WTC11 (cell line): ENCODE data around the gene ADSL. TPM values are rescaled to one million over a fixed set of nuclear protein-coding genes. Genes with fewer than 3 reads are reported as not detected.

Experiments
- ATAC-seq: fragments of 200-7000 bp; cut with Tn5 transposase; 2 replicates; pipeline ENCODE4 v1.10.0; 2021; ENCODE audit warnings: mild to moderate bottlenecking, moderate library complexity
- CTCF ChIA-PET: fragments of 300-600 bp; sonication (Branson Sonifier 250); formaldehyde crosslinking; loops from one replicate; lab custom pipeline; 2021; ENCODE audit warnings: antibody characterized with exemption; lab: Charles Lee
- POLR2A ChIA-PET: fragments of 350-600 bp; sonication (Branson Sonifier 250); formaldehyde crosslinking; loops from one replicate; lab custom pipeline; 2021; ENCODE audit warnings: antibody characterized with exemption; lab: Charles Lee
- DNase-seq: peaks from one replicate; pipeline ENCODE4 v3.0.0; 2021; ENCODE audit warnings: low spot score
- H3K27ac Mint-ChIP-seq: 2 replicates; pipeline ENCODE4 v1.8.0; 2021; ENCODE audit warnings: mixed read lengths
- H3K27me3 Mint-ChIP-seq: 2 replicates; pipeline ENCODE4 v1.8.0; 2021; ENCODE audit warnings: low read depth, mild to moderate bottlenecking, moderate library complexity, mixed read lengths
- H3K36me3 Mint-ChIP-seq: 2 replicates; pipeline ENCODE4 v1.8.0; 2021; ENCODE audit warnings: mixed read lengths
- H3K4me1 Mint-ChIP-seq: 2 replicates; pipeline ENCODE4 v1.8.0; 2022; ENCODE audit warnings: mixed read lengths
- H3K4me3 Mint-ChIP-seq: 2 replicates; pipeline ENCODE4 v1.8.0; 2021; ENCODE audit warnings: mild to moderate bottlenecking, moderate library complexity, mixed read lengths
- H3K9me3 Mint-ChIP-seq: 2 replicates; pipeline ENCODE4 v1.8.0; 2021; ENCODE audit warnings: mixed read lengths
- CREM ChIP-seq: sonication (generic); formaldehyde crosslinking; IDR thresholded peaks from 2 replicates; pipeline ENCODE4 v1.8.1; 2022; ENCODE audit warnings: mild to moderate bottlenecking, missing genetic modification reagents, moderate library complexity
- ESRRA ChIP-seq: sonication (generic); formaldehyde crosslinking; IDR thresholded peaks from 2 replicates; pipeline ENCODE4 v1.8.1; 2022; ENCODE audit warnings: mild to moderate bottlenecking, missing genetic modification reagents, borderline replicate concordance
- FOXP1 ChIP-seq: sonication (generic); formaldehyde crosslinking; IDR thresholded peaks from 2 replicates; pipeline ENCODE4 v1.8.0; 2022; ENCODE audit warnings: missing genetic modification reagents, mild to moderate bottlenecking, moderate library complexity, borderline replicate concordance
- GRHL2 ChIP-seq: fragments of 250-450 bp; sonication (Bioruptor Pico); IDR thresholded peaks from 2 replicates; pipeline ENCODE4 v1.8.0; 2022; ENCODE audit warnings: mild to moderate bottlenecking, moderate library complexity; ENCODE audit not compliant: insufficient replicate concordance, severe bottlenecking
- JAZF1 ChIP-seq: fragments of 250-450 bp; sonication (Bioruptor Pico); IDR thresholded peaks from 2 replicates; pipeline ENCODE4 v1.9.0; 2021; ENCODE audit warnings: moderate library complexity, mild to moderate bottlenecking, inconsistent platforms
- NR1H2 ChIP-seq: sonication (generic); formaldehyde crosslinking; IDR thresholded peaks from 2 replicates; pipeline ENCODE4 v1.9.0; 2021; ENCODE audit warnings: mild to moderate bottlenecking, moderate library complexity, missing genetic modification reagents
- RORB ChIP-seq: fragments of 250-450 bp; sonication (Bioruptor Pico); IDR thresholded peaks from 2 replicates; pipeline ENCODE4 v1.9.0; 2021; ENCODE audit warnings: mild to moderate bottlenecking
- total RNA-seq: library from RNA; stranded (reverse); gene quantifications from 3 replicates; pipeline ENCODE4 v1.2.3, GENCODE V29; 2021
- TF ChIP-seq, protein P1 (sequence below): sonication (generic); formaldehyde crosslinking; IDR thresholded peaks from 2 replicates; pipeline ENCODE4 v1.8.0; 2022; ENCODE audit warnings: mild to moderate bottlenecking, missing genetic modification reagents
- TF ChIP-seq, protein P2 (sequence below): sonication (generic); formaldehyde crosslinking; IDR thresholded peaks from 2 replicates; pipeline ENCODE4 v1.8.0; 2023; ENCODE audit warnings: mild to moderate bottlenecking, missing genetic modification reagents
- TF ChIP-seq, protein P3 (sequence below): sonication (generic); formaldehyde crosslinking; IDR thresholded peaks from 2 replicates; pipeline ENCODE4 v1.8.0; 2022; ENCODE audit warnings: mild to moderate bottlenecking, missing genetic modification reagents
- TF ChIP-seq, protein P4 (sequence below): fragments of 250-450 bp; sonication (Bioruptor Pico); IDR thresholded peaks from 2 replicates; pipeline ENCODE4 v1.9.0; 2021; ENCODE audit warnings: moderate library complexity, mild to moderate bottlenecking, inconsistent platforms, borderline replicate concordance
- TF ChIP-seq, protein P5 (sequence below): sonication (generic); formaldehyde crosslinking; IDR thresholded peaks from 2 replicates; pipeline ENCODE4 v1.8.1; 2022; ENCODE audit warnings: mild to moderate bottlenecking, missing genetic modification reagents, moderate library complexity, borderline replicate concordance
- TF ChIP-seq, protein P6 (sequence below): sonication (generic); formaldehyde crosslinking; IDR thresholded peaks from 2 replicates; pipeline ENCODE4 v1.8.1; 2023; ENCODE audit warnings: mild to moderate bottlenecking, missing genetic modification reagents, moderate library complexity
- TF ChIP-seq, protein P7 (sequence below): fragments of 250-450 bp; sonication (Bioruptor Pico); IDR thresholded peaks from 2 replicates; pipeline ENCODE4 v1.8.0; 2021; ENCODE audit warnings: mild to moderate bottlenecking
- TF ChIP-seq, protein P8 (sequence below): fragments of 250-450 bp; sonication (Bioruptor Pico); conservative IDR thresholded peaks from 2 replicates; pipeline ENCODE4 v1.9.0; 2021; ENCODE audit warnings: mild to moderate bottlenecking
- TF ChIP-seq, protein P9 (sequence below): sonication (generic); formaldehyde crosslinking; conservative IDR thresholded peaks from 2 replicates; pipeline ENCODE4 v1.8.1; 2023; ENCODE audit warnings: mild to moderate bottlenecking, low read depth, missing genetic modification reagents, moderate library complexity

The ADSL gene
- total RNA-seq, 1 experiment from 2014 or later = 154 TPM

DNA sequence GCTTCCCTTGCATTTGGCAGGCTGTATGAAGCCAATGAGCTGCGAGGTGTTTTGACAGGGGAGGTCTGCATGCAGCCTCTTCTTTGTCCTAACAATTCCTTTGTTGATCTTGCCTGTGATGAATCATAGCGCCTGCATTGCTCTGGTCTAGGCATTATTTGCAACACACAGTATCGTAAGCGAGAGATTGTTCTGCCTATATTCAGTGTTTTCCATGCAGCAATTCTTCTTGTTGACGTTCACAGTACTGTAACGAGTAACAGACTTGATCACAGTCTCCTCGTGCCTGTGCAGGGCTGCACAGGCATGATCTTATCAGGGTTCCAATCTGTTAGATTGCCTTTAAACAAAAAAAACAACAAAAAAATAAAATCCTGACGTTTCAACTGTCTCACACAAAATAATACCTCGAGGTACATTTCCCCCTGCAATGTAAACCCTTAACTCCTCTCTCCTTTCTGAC is 13.9 kb upstream of the ADSL start (continued):
- TF ChIP-seq CREM = no peak
- no peak for TF ChIP-seq FOXP1 (CRISPR knock-in tag)
- TF ChIP-seq, protein P1, sequence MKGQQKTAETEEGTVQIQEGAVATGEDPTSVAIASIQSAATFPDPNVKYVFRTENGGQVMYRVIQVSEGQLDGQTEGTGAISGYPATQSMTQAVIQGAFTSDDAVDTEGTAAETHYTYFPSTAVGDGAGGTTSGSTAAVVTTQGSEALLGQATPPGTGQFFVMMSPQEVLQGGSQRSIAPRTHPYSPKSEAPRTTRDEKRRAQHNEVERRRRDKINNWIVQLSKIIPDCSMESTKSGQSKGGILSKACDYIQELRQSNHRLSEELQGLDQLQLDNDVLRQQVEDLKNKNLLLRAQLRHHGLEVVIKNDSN (CRISPR knock-in tag) = no peak
- no peak for TF ChIP-seq JAZF1 (CRISPR knock-in tag)
- TF ChIP-seq, protein P2, sequence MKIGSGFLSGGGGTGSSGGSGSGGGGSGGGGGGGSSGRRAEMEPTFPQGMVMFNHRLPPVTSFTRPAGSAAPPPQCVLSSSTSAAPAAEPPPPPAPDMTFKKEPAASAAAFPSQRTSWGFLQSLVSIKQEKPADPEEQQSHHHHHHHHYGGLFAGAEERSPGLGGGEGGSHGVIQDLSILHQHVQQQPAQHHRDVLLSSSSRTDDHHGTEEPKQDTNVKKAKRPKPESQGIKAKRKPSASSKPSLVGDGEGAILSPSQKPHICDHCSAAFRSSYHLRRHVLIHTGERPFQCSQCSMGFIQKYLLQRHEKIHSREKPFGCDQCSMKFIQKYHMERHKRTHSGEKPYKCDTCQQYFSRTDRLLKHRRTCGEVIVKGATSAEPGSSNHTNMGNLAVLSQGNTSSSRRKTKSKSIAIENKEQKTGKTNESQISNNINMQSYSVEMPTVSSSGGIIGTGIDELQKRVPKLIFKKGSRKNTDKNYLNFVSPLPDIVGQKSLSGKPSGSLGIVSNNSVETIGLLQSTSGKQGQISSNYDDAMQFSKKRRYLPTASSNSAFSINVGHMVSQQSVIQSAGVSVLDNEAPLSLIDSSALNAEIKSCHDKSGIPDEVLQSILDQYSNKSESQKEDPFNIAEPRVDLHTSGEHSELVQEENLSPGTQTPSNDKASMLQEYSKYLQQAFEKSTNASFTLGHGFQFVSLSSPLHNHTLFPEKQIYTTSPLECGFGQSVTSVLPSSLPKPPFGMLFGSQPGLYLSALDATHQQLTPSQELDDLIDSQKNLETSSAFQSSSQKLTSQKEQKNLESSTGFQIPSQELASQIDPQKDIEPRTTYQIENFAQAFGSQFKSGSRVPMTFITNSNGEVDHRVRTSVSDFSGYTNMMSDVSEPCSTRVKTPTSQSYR (CRISPR knock-in tag) = no peak
- TF ChIP-seq, protein P3, sequence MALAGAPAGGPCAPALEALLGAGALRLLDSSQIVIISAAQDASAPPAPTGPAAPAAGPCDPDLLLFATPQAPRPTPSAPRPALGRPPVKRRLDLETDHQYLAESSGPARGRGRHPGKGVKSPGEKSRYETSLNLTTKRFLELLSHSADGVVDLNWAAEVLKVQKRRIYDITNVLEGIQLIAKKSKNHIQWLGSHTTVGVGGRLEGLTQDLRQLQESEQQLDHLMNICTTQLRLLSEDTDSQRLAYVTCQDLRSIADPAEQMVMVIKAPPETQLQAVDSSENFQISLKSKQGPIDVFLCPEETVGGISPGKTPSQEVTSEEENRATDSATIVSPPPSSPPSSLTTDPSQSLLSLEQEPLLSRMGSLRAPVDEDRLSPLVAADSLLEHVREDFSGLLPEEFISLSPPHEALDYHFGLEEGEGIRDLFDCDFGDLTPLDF = no peak
- no peak for TF ChIP-seq GRHL2 (CRISPR knock-in tag)

DNA sequence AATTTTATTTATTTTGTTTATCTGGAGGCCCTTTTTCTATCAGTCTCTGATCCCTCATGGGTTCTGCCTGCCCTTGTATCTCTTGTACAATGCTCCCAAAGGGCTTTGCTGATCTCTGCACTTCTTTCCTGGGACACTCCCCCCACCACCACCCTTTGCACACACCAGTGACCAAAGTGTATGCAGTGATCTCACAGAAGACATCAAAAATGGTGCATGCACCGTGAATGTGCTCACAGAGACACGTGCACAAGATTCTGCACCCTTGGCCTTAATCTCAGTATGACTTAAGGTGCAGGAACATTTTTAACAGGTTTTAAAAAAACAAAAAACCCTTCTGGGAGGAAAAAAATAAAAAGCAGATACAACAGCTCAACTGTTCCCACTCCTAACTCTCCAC is 12.2 kb upstream of the ADSL start:
- POLR2A ChIA-PET = no interaction called here
- Mint-ChIP-seq H3K9me3 (no peaks in the 10 kb centered on the region), H3K4me1 (peaks cover 45% of the 10 kb centered on the region), H3K27me3 (no peaks in the 10 kb centered on the region; the same call in 1 of the 2 replicates), H3K4me3 (no peak overlapping the region), H3K36me3 (no peaks in the 10 kb centered on the region; the same call in 1 of the 2 replicates), H3K27ac (no peak overlapping the region)
- DNase-seq (no peak), ATAC-seq (no peak)
- CTCF ChIA-PET = interaction anchor here (1.2 kb wide), 1 partner anchor 11 kb away, joined by 3 read pairs; no protein-coding TSS in a partner anchor
- TF ChIP-seq RORB = no peak
- TF ChIP-seq, protein P1 (CRISPR knock-in tag) = no peak
- TF ChIP-seq, protein P4, sequence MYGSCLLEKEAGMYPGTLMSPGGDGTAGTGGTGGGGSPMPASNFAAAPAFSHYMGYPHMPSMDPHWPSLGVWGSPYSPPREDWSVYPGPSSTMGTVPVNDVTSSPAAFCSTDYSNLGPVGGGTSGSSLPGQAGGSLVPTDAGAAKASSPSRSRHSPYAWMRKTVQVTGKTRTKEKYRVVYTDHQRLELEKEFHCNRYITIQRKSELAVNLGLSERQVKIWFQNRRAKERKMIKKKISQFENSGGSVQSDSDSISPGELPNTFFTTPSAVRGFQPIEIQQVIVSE (CRISPR knock-in tag) = no peak
- TF ChIP-seq ESRRA = no peak
- TF ChIP-seq, protein P5, sequence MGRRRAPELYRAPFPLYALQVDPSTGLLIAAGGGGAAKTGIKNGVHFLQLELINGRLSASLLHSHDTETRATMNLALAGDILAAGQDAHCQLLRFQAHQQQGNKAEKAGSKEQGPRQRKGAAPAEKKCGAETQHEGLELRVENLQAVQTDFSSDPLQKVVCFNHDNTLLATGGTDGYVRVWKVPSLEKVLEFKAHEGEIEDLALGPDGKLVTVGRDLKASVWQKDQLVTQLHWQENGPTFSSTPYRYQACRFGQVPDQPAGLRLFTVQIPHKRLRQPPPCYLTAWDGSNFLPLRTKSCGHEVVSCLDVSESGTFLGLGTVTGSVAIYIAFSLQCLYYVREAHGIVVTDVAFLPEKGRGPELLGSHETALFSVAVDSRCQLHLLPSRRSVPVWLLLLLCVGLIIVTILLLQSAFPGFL (CRISPR knock-in tag) = no peak
- TF ChIP-seq, protein P6, sequence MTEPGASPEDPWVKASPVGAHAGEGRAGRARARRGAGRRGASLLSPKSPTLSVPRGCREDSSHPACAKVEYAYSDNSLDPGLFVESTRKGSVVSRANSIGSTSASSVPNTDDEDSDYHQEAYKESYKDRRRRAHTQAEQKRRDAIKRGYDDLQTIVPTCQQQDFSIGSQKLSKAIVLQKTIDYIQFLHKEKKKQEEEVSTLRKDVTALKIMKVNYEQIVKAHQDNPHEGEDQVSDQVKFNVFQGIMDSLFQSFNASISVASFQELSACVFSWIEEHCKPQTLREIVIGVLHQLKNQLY = no peak
- TF ChIP-seq, protein P7, sequence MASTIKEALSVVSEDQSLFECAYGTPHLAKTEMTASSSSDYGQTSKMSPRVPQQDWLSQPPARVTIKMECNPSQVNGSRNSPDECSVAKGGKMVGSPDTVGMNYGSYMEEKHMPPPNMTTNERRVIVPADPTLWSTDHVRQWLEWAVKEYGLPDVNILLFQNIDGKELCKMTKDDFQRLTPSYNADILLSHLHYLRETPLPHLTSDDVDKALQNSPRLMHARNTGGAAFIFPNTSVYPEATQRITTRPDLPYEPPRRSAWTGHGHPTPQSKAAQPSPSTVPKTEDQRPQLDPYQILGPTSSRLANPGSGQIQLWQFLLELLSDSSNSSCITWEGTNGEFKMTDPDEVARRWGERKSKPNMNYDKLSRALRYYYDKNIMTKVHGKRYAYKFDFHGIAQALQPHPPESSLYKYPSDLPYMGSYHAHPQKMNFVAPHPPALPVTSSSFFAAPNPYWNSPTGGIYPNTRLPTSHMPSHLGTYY (CRISPR knock-in tag) = no peak
- TF ChIP-seq, protein P8, sequence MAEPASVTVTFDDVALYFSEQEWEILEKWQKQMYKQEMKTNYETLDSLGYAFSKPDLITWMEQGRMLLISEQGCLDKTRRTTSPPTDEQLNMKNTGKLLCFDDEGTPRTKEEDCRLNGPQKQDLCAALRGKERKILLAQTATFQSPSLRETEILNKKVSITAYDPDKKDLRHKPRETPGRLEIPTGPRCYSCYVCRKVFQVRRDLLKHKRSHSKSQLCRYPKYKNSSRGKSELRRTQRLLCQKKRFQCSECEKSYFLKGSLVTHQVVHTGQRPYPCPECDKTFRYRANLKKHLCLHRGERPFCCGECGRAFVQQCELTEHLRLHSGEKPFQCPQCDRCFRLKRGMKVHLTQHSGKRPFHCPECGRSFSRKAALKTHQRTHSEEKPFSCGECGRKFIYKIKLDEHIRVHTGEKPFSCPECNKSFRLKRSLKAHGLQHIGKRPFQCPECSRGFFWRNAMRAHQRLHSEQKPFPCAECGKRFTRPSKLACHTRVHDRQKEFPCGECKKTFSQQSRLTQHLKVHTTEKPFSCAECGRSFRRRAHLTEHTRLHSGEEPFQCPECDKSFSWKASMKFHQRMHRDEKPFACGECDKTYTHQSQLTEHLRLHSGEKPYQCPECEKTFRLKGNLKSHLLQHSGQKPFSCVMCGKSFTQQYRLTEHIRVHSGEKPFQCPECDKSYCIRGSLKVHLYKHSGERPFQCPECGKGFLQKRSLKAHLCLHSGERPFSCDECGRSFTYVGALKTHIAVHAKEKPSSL (CRISPR knock-in tag) = no peak
- TF ChIP-seq, protein P9, sequence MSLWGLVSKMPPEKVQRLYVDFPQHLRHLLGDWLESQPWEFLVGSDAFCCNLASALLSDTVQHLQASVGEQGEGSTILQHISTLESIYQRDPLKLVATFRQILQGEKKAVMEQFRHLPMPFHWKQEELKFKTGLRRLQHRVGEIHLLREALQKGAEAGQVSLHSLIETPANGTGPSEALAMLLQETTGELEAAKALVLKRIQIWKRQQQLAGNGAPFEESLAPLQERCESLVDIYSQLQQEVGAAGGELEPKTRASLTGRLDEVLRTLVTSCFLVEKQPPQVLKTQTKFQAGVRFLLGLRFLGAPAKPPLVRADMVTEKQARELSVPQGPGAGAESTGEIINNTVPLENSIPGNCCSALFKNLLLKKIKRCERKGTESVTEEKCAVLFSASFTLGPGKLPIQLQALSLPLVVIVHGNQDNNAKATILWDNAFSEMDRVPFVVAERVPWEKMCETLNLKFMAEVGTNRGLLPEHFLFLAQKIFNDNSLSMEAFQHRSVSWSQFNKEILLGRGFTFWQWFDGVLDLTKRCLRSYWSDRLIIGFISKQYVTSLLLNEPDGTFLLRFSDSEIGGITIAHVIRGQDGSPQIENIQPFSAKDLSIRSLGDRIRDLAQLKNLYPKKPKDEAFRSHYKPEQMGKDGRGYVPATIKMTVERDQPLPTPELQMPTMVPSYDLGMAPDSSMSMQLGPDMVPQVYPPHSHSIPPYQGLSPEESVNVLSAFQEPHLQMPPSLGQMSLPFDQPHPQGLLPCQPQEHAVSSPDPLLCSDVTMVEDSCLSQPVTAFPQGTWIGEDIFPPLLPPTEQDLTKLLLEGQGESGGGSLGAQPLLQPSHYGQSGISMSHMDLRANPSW (CRISPR knock-in tag) = no peak
- no peak for TF ChIP-seq NR1H2
- no peak for TF ChIP-seq GRHL2 (CRISPR knock-in tag)
